Activated naive CD8-positive, alpha-beta T cell treated with anti-CD3 and anti-CD28 coated beads, Interleukin-2, amount 10 ng/mL, durations not matched to agents 7 days and 5 days (primary cell): ENCODE measurements around the gene ZNF423. TPM values are rescaled to one million over a fixed set of nuclear protein-coding genes. Genes with fewer than 3 reads are reported as not detected.

ENCODE experiments used
- ATAC-seq: fragments of 150-1000 bp; cut with Tn5 transposase; one replicate; pipeline ENCODE4 v1.10.0; 2021; ENCODE audit warnings: low read depth, moderate library complexity
- POLR2A ChIA-PET: fragments of 350-600 bp; sonication (Branson Sonifier 250); formaldehyde crosslinking; loops from one replicate; lab custom pipeline; 2021; ENCODE audit warnings: antibody characterized with exemption; lab: Charles Lee
- DNase-seq: peaks from one replicate; pipeline ENCODE4 v3.0.0; 2021
- H3K27ac Mint-ChIP-seq: one replicate; pipeline ENCODE4 v1.8.0; 2022; ENCODE audit warnings: mild to moderate bottlenecking, mixed read lengths
- H3K27me3 Mint-ChIP-seq: one replicate; pipeline ENCODE4 v1.8.0; 2022; ENCODE audit warnings: mild to moderate bottlenecking, moderate library complexity, mixed read lengths
- H3K36me3 Mint-ChIP-seq: one replicate; pipeline ENCODE4 v1.8.0; 2021; ENCODE audit warnings: mild to moderate bottlenecking, mixed read lengths
- H3K4me1 Mint-ChIP-seq: one replicate; pipeline ENCODE4 v1.8.0; 2021; ENCODE audit warnings: mixed read lengths
- H3K4me3 Mint-ChIP-seq: one replicate; pipeline ENCODE4 v1.8.0; 2022; ENCODE audit warnings: mild to moderate bottlenecking, moderate library complexity, mixed read lengths
- H3K9me3 Mint-ChIP-seq: one replicate; pipeline ENCODE4 v1.8.0; 2021; ENCODE audit warnings: mixed read lengths
- total RNA-seq, 2 experiments: library from RNA; stranded (reverse); gene quantifications; one replicate each; pipeline ENCODE4 v1.2.3, GENCODE V29; 2021

Gene ZNF423
- total RNA-seq, 2 experiments from 2014 or later = 0.06 TPM; not detected in 1

- Mint-ChIP-seq H3K27me3 (no peaks in the 10 kb centered on the region), H3K4me1 (no peaks in the 10 kb centered on the region), H3K4me3 (no peak overlapping the region), H3K27ac (no peak overlapping the region), H3K9me3 (peaks cover 21% of the 10 kb centered on the region), H3K36me3 (no peaks in the 10 kb centered on the region)
- DNase-seq (no peak), ATAC-seq (no peak)
- POLR2A ChIA-PET = no interaction called here
Measured at GRCh38 chr16:49645263-49645662, 210.6 kb downstream of the ZNF423 start.

- POLR2A ChIA-PET = no interaction called here
- DNase-seq = no peak
Measured at GRCh38 chr16:49644145-49644463, 211.8 kb downstream of the ZNF423 start.

GRCh38 chr16:49643429-49644144 lies 212.3 kb downstream of the ZNF423 start:
- H3K4me1 Mint-ChIP-seq = no peaks in the 10 kb centered on the region
- H3K36me3 Mint-ChIP-seq = no peaks in the 10 kb centered on the region
- H3K4me3 Mint-ChIP-seq = no peak overlapping the region
- ATAC-seq (no peak), DNase-seq (no peak)
- no peaks in the 10 kb centered on the region for H3K27me3 Mint-ChIP-seq
- H3K9me3 Mint-ChIP-seq = peaks cover 18% of the 10 kb centered on the region
- no peak overlapping the region for H3K27ac Mint-ChIP-seq
- POLR2A ChIA-PET = no interaction called here

More at GRCh38 chr16:49644145-49644463, 211.8 kb downstream of the ZNF423 start:
- peaks cover 21% of the 10 kb centered on the region for H3K9me3 Mint-ChIP-seq
- H3K4me3 Mint-ChIP-seq = no peak overlapping the region
- H3K27ac Mint-ChIP-seq = no peak overlapping the region
- H3K36me3 Mint-ChIP-seq = no peaks in the 10 kb centered on the region
- no peaks in the 10 kb centered on the region for H3K4me1 Mint-ChIP-seq
- no peaks in the 10 kb centered on the region for H3K27me3 Mint-ChIP-seq
- no peak for ATAC-seq

- no peak overlapping the region for H3K4me3 Mint-ChIP-seq
- ATAC-seq (no peak), DNase-seq (no peak)
- H3K27ac Mint-ChIP-seq = no peak overlapping the region
- H3K27me3 Mint-ChIP-seq = no peaks in the 10 kb centered on the region
- peaks cover 5% of the 10 kb centered on the region for H3K9me3 Mint-ChIP-seq
- H3K4me1 Mint-ChIP-seq = no peaks in the 10 kb centered on the region
- POLR2A ChIA-PET = no interaction called here
- no peaks in the 10 kb centered on the region for H3K36me3 Mint-ChIP-seq
Measured at GRCh38 chr16:49641250-49641649, 214.7 kb downstream of the ZNF423 start.

GRCh38 chr16:49640581-49640980 lies 215.3 kb downstream of the ZNF423 start:
- POLR2A ChIA-PET = no interaction called here
- DNase-seq (no peak), ATAC-seq (no peak)
- Mint-ChIP-seq H3K36me3 (no peaks in the 10 kb centered on the region), H3K9me3 (peaks cover 1% of the 10 kb centered on the region), H3K4me1 (no peaks in the 10 kb centered on the region), H3K4me3 (no peak overlapping the region), H3K27ac (no peak overlapping the region), H3K27me3 (no peaks in the 10 kb centered on the region)

- Mint-ChIP-seq H3K36me3 (no peaks in the 10 kb centered on the region), H3K9me3 (no peaks in the 10 kb centered on the region), H3K27me3 (no peaks in the 10 kb centered on the region), H3K4me1 (no peaks in the 10 kb centered on the region), H3K4me3 (no peak overlapping the region), H3K27ac (no peak overlapping the region)
- no peak for DNase-seq
- POLR2A ChIA-PET = no interaction called here
- no peak for ATAC-seq
Measured at GRCh38 chr16:49639739-49640431, 216.0 kb downstream of the ZNF423 start.

- Mint-ChIP-seq H3K27ac (no peak overlapping the region), H3K36me3 (no peaks in the 10 kb centered on the region), H3K27me3 (no peaks in the 10 kb centered on the region), H3K4me3 (no peak overlapping the region), H3K9me3 (no peaks in the 10 kb centered on the region), H3K4me1 (no peaks in the 10 kb centered on the region)
- ATAC-seq (no peak), DNase-seq (no peak)
- POLR2A ChIA-PET = no interaction called here
Measured at GRCh38 chr16:49638673-49639610, 217.0 kb downstream of the ZNF423 start.

GRCh38 chr16:49637933-49638672 lies 217.8 kb downstream of the ZNF423 start:
- no peaks in the 10 kb centered on the region for H3K4me1 Mint-ChIP-seq
- H3K27ac Mint-ChIP-seq = no peak overlapping the region
- no peaks in the 10 kb centered on the region for H3K36me3 Mint-ChIP-seq
- no peak for ATAC-seq
- no peak for DNase-seq
- H3K27me3 Mint-ChIP-seq = no peaks in the 10 kb centered on the region
- POLR2A ChIA-PET = no interaction called here
- H3K9me3 Mint-ChIP-seq = no peaks in the 10 kb centered on the region
- H3K4me3 Mint-ChIP-seq = no peak overlapping the region

GRCh38 chr16:49637511-49637910 lies 218.4 kb downstream of the ZNF423 start:
- Mint-ChIP-seq H3K4me1 (no peaks in the 10 kb centered on the region), H3K4me3 (no peak overlapping the region), H3K27me3 (no peaks in the 10 kb centered on the region), H3K9me3 (no peaks in the 10 kb centered on the region), H3K36me3 (no peaks in the 10 kb centered on the region), H3K27ac (no peak overlapping the region)
- ATAC-seq (no peak), DNase-seq (no peak)
- POLR2A ChIA-PET = no interaction called here

- no peak for DNase-seq
Measured at GRCh38 chr16:49636608-49637007, 219.3 kb downstream of the ZNF423 start.

GRCh38 chr16:49635591-49636581 lies 220.0 kb downstream of the ZNF423 start:
- ATAC-seq (no peak), DNase-seq (no peak)
- H3K27ac Mint-ChIP-seq = no peak overlapping the region
- H3K4me1 Mint-ChIP-seq = no peaks in the 10 kb centered on the region
- H3K9me3 Mint-ChIP-seq = no peaks in the 10 kb centered on the region
- H3K4me3 Mint-ChIP-seq = no peak overlapping the region
- no peaks in the 10 kb centered on the region for H3K27me3 Mint-ChIP-seq
- no peaks in the 10 kb centered on the region for H3K36me3 Mint-ChIP-seq
- POLR2A ChIA-PET = no interaction called here

More at GRCh38 chr16:49636608-49637007, 219.3 kb downstream of the ZNF423 start:
- no peak overlapping the region for H3K27ac Mint-ChIP-seq
- no peaks in the 10 kb centered on the region for H3K27me3 Mint-ChIP-seq
- H3K9me3 Mint-ChIP-seq = no peaks in the 10 kb centered on the region
- no peaks in the 10 kb centered on the region for H3K36me3 Mint-ChIP-seq
- POLR2A ChIA-PET = no interaction called here
- H3K4me3 Mint-ChIP-seq = no peak overlapping the region
- H3K4me1 Mint-ChIP-seq = no peaks in the 10 kb centered on the region
- no peak for ATAC-seq

- H3K36me3 Mint-ChIP-seq = no peaks in the 10 kb centered on the region
- no peaks in the 10 kb centered on the region for H3K27me3 Mint-ChIP-seq
- no peaks in the 10 kb centered on the region for H3K4me1 Mint-ChIP-seq
- POLR2A ChIA-PET = no interaction called here
- no peak overlapping the region for H3K4me3 Mint-ChIP-seq
- no peaks in the 10 kb centered on the region for H3K9me3 Mint-ChIP-seq
- no peak for DNase-seq
- H3K27ac Mint-ChIP-seq = no peak overlapping the region
- ATAC-seq = no peak
Measured at GRCh38 chr16:49635009-49635350, 220.9 kb downstream of the ZNF423 start.
